Left lobe of liver (tissue), 2 donors: ENCODE results near the gene IL31RA. TPM values are rescaled to one million over a fixed set of nuclear protein-coding genes. Genes with fewer than 3 reads are reported as not detected.

ENCODE experiments used
- ATAC-seq: fragments of 200-7000 bp; cut with Tn5 transposase; one replicate; pipeline ENCODE4 v1.9.1; 2020; ENCODE audit warnings: mild to moderate bottlenecking, moderate library complexity
- DNase-seq: peaks from one replicate; pipeline ENCODE4 v3.0.0-alpha.2; 2020; ENCODE audit warnings: low spot score
- total RNA-seq: library from RNA; stranded (reverse); gene quantifications from one replicate; pipeline ENCODE4 v1.2.1, GENCODE V29; 2021
- donor health status: DM: no; HTN: no; CAD: no; lungs with moderate emphysema.
- donor health status: DM: no; HTN: yes; CAD: no.

The IL31RA gene
- total RNA-seq, 1 donor from 2014 or later, result not detected

DNA sequence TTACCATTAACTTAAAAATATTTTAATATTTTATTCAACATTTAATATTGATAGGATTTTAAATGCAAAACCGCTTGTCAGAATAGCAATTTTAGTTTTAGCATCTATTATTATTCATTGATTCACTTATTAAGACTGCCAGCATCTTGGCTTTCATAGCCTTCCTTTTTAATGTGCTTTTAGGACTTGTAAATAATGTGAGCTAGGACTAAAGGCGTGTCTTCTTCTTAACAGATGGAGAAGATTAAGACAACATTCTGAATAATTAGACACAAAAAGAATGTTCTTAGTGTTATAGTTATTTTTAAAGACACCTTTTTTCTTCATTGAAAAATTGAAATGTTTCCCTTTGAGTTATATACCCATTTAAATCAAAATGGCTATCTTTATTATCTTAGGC is 6.9 kb downstream of the IL31RA start:
- no peak for DNase-seq
- ATAC-seq, result no peak

DNA sequence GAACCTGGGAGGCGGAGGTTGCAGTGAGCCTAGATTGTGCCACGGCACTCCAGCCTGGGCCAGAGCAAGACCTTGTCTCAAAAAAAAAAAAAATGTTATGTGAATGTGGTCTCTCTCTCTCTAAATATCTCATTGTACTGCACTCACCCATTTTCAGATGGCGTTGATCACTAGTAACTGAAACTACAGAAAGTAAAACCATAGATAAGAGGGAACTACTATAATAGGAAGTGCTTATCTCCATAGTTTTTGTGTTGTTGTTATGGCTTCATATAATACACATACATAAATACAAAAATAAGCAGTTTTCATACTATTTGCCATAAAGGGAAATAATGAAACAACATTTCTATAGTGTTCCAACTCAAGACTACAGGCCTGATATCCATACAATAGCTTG is 9.1 kb downstream of the IL31RA start:
- no peak for DNase-seq
- ATAC-seq, result no peak

DNA sequence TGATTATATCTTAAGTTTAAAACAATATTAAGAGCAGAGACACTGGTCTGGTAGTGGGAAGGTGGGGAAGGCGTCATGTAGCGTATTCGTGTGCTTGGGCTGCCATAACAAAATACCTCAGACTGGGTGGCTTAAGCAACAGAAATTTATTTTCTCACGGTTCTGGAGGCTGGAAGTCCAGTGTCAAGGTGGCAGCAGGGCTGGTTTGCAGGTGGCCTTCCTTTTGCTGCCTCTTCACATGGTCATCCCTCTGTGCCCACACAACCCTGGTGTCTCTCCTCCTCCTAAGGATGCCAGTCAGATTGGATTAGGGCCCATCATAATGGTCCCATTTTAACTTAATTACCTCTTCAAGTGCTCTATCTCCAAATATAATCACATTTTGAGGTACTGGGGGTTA is 9.6 kb downstream of the IL31RA start:
- DNase-seq (no peak), ATAC-seq (no peak)

DNA sequence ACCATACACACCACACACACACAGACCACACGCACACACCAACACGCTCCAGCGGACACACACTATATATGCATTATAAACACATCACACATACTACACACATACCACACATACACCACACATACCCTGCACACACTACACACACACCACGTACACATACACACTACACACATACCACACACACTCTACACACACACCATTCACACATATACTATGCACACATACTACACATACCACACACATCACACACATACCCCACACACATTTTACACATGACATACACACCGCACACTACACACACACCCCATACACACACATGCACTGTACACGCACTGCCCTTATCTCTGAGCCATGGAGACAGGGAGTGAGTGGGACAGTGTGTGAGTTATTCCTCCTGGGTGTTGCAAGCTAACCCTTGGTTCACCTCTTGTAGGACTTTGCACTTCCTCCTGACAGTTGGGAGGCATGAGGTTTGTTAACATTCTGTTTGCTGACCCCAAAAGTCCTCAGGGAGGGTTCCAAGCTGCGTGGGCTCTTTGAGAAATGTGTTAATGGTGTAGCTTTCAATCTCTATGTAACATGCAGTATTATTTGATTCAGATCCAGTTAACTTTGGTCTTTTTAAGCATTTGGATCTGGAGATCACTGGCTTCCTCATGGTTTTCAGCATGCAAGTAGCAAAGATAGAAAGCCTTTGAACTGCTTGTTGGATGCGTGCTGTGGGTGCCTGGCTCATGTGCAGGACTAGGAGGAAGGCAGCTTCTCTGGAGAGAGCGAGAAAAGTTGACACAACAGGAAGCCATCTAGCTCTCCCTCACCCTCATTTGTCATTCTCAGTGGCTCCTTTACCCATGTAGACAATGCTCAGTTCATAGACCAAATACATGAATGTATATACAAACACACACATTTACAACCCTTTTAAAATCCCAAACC is 13.7 kb downstream of the IL31RA start:
- no peak for DNase-seq
- ATAC-seq, result peak; percentile 52

DNA sequence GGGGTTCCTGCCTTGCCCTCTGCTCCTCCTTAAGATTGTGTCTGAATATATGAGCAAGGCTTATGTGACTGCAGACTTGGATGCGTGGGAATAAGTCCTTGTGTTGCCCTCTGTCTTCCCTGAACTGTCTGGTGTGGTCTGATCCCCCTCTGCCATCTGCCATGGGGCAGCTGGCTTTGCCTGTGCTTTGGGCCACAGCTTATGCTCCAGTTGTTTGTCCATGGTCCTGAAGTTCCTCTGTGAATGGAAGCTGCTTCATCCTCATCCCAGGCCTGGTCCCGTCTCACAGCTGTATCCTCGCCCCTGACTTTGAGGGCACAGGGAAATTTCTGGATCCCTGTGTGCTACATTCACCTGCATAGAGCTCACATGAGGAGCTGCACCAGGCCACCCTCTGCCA is 14.7 kb downstream of the IL31RA start:
- ATAC-seq (peak; percentile 67), DNase-seq (no peak)

DNA sequence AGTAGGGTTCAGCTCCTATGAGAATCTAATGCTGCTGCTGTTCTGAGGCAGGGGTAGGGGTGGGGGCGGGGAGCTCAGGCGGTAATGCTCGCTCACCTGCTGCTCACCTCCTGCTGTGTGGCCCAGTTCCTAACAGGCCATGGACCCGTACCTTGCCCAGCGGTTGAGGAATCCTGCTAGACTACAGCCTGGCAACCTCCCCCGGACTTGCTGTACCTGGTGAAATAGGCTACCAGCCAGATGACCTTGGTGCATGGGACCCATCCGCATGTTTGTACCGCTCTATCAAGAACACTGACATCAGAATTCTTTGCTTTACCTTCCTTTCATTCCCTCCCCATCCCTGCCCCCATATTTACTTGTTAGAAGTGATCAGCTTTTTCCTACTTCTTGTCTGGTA is 15.3 kb downstream of the IL31RA start:
- ATAC-seq (peak; percentile 88), DNase-seq (peak; percentile 77)

DNA sequence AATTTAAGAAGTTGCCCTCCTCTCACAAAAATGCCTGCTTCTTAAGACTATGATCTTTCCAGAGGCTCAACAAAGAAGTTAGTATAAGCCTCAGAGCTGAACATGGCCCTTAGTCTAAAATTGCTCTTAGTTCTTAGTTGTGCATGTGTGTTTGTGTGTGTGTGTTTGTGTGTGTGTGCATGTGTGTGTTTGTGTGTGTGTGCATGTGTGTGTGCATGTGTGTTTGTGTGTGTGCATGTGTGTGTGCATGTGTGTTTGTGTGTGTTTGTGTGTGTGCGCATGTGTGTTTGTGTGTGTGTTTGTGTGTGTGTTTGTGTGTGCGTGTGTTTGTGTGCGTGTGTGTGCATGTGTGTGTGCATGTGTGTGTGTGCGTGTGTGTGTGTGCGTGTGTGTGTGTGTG is 15.8 kb downstream of the IL31RA start:
- DNase-seq (no peak), ATAC-seq (no peak)

DNA sequence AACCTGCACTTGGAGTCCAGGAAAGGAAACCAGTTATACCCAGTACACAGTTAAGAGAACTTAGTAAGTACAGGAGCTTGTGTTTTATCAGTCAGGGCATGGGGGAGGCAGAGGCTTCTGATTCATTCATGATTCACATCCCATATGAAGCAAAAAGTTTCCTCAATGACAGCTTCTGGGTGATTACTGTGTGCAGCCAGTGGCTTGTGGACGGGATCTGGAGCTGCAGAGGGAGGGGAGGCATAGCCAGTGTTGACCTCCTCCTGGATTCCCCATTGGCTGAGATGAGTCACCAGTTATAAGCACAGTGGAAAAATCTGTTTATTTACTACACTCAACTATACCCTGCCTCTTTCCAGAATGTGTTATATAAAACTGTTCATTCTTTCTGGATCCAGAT is 17.7 kb downstream of the IL31RA start:
- ATAC-seq (no peak), DNase-seq (no peak)

DNA sequence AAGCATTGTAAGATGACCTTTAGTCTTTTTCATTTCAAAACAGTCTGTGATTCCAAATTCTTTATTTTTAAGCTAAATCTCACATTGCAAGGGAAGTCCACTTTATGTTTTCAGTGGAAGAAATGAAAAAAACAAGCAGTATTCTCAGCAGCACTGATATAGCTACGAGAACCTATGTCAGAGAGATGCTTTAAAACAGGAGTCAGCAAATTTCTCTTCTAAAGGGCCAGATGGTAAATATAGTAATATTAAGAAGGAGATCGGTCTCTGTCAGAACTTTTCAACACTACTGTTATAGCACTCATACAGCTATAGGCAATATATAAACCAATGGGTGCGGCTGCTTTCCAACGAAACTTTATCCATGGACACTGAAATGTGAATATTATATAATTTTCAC is 18.7 kb downstream of the IL31RA start:
- ATAC-seq (no peak), DNase-seq (no peak)

DNA sequence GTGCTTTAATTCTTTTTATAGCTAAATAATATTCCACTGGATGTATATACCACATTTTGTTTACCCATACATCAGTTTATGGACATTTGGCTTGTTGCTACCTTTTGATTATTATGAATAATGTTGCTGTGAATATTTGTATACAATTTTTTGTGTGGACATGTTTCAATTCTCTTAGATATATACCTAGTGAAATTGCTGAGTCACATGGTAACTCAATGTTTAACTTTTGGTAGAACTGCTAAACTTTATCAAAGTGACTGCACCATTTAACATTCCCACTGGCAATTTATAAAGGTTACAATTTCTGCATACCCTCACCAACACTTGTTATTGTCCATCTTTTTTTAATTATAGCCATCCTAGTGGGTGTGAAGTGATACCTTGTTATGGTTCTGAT is 22.1 kb downstream of the IL31RA start:
- DNase-seq (no peak), ATAC-seq (no peak)

DNA sequence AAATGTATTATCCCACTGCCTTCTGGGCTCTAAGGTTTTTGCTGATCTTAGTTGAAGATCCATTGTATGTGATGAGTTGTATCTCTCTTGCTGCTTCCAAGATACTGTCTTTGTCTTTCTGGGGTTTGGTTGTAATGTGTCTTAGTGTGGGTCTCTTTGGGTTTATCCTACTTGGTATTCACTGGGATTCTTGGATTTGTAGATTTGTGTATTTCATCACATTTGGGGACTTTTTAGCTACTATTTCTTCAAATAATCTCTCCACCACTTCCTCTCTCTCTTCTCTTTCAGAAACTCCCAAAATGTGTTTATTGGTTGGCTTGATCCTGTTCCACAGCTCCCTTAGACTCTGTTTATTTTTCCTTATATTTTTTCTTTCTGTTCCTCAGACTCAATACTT is 26.5 kb downstream of the IL31RA start:
- ATAC-seq, result no peak
- DNase-seq, result no peak

DNA sequence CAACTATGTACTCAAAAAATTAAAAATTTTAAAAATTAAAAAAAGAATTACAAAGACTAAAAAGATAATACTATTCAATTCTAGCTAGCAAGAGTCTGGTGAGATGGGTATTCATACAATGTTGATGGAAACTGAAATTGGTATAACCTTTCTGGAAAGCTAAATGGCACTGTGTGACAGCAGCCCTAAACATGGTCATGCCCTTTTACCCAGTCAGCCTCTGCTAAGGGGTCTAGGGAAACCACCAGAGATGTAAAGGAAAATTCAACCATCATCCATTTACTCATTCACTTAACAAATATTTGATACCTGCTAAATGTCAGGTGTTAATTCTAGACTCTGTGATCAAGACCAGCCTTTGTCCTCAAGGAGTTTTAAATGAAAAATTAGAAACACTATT is 29.3 kb downstream of the IL31RA start:
- DNase-seq, result no peak
- ATAC-seq, result no peak

DNA sequence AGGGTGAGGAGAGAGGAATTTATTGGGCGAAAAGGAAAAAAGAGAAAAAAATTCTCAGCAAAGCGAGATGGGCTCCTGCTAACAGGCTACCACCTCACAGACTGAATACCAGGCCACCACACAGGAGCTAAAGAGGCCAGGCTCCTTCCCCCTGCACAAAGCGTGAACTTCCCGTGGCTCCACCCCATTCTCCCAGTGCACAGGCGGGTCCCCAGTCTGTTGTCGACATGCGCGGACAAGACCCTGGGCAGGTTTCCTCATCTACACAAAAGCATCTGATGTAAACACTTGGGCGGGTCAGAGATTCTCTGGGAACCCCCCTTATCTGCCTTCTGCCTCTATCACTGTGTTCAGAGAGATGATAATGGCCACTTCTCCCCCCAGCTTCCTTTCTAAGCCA is 34.2 kb downstream of the IL31RA start:
- DNase-seq (no peak), ATAC-seq (no peak)

DNA sequence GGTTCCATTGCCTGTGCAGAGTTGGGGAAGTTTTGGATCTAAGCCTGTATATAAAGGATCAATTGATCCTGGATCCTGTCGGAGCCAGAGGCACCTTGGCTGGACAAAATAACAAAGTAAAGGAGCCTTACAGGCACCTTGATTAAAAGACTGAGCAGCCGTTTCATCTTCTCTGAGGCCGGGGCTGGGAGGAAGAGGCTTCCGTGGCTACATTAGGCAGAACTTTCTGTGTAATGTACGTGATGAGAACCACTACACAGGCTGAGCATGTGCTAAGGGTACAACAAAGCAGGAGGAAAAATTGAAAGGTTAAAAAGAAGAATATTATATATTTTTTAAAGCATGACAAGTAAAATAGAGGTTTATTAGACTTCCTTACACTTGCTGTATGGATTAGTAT is 37.0 kb downstream of the IL31RA start:
- DNase-seq (no peak), ATAC-seq (no peak)

DNA sequence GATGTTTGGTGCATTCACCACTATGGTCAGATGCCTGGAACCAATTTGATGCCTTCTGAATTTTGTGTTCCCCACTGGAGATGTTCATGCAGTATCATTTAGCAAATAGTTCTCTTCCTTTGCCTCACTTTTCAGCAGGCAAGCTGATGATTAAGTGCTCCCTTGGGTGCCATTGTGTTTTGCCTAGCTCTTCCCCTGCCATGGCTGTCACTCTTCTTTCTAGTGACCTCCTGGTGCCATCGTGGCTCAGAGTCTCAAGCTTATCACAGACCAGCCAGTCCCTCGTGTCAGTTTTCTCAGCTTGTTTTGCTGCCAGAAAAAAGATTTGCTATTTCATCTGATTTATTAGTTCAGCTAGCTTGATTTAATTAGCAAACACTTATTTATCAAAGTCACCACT is 41.3 kb downstream of the IL31RA start:
- ATAC-seq (no peak), DNase-seq (no peak)

DNA sequence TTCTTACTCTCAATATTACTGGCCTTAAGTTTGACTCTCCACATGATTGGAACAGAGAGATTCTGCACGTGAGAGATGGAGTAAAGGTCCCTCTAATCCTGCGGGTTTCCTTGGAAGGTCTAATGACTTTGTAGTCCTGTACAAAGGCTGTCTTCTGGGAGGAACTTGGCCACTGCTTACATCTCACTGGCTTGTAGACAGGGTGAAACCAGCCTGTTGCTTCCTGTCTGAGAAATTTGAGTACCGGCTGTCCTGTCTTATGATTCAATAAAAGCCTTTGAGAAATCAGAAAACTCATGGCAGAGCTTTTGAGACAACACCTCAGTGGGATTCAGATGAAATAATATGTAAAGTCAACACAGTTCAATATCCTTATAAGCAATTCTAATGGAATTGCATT is 43.0 kb downstream of the IL31RA start:
- ATAC-seq (no peak), DNase-seq (no peak)

DNA sequence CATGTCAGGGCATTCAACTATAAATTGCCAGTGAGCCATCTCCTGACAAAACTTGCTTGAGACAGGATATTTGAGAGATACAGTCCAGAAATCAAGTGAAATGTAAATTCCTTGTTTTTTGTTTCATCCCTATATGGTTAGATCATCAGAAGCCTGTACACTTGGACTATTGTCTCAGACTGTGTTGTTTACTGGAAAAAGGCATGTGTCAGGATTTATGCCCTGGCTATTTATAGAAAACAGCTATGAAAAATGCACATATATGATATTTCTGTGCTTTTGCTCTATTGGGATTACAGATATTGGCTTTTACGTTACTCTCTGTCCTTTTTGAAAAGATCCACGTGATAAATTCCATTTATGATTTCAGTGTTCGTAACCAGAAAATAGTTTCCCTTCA is 44.2 kb downstream of the IL31RA start:
- no peak for DNase-seq

DNA sequence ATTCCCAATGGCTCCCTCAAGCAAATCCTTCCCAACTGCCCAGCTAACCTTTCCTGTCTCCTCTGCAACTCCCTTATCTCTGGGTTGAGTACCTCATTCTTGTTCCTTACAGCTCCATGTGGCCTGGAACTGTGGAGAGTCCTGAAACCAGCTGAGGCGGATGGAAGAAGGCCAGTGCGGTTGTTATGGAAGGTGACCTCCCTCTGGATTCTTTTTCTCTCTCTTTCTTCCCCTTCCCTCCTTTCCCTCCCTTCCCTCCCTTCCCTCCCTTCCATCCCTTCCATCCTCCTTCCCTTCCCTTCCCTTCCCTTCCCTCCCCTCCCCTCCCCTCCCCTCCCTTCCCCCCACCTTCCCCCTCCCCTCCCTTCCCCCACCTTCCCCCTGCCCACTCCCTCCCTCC is 45.1 kb downstream of the IL31RA start:
- ATAC-seq (no peak), DNase-seq (no peak)

More for the DNA sequence above, 44.2 kb downstream of the IL31RA start:
- no peak for ATAC-seq

DNA sequence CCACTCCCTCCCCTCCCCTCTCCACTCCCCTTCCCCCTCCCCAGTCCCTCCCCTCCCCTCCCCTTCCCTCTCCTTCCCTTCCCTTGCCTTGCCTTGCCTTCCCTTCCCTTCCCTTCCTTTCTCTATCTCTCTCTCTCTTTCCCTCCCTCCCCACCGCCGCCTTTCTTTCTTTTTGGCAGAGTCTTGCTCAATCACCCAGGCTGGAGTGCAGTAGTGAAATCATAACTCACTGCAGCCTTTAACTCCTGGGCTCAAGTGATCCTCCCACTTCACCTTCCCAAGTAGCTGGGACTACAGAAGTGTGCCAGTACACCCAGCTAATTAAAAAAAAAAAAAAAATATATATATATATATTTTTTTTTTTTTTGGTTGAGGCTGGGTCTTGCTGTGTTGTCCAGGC is 45.5 kb downstream of the IL31RA start:
- ATAC-seq, result no peak
- DNase-seq, result no peak

DNA sequence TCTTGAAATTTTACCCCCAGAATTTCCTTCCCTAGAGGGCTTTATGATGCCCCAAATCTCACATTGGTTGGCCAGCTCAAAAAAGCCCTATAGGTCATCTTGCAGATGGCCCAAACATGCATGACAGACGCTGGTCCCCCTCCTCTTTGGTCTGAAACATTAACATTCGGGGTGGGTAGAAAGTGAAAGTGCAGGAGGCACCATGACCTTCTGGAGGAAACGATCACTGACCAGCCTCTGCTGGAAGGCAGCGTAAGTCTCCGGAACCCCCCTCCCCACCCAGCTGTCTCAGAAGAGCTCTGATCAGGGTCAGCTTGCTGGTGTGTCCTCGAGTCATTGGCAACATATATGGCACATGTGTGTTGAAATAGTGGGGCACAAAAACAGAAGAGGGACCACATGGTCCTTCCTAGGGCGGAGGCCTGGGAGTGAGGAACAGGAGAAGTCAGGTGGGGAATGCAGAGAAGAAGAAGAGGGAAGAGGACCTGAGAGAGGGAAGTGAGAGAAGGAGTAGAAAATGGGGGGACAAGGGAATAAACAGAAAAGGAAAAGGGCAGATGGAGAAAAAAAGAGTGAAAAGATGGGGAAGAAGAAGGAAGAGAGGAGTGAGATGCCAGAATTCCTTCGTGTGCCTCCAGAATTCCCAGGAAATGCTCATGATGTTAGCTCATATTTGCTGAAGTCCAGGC is 46.2 kb downstream of the IL31RA start:
- DNase-seq (no peak), ATAC-seq (no peak)

DNA sequence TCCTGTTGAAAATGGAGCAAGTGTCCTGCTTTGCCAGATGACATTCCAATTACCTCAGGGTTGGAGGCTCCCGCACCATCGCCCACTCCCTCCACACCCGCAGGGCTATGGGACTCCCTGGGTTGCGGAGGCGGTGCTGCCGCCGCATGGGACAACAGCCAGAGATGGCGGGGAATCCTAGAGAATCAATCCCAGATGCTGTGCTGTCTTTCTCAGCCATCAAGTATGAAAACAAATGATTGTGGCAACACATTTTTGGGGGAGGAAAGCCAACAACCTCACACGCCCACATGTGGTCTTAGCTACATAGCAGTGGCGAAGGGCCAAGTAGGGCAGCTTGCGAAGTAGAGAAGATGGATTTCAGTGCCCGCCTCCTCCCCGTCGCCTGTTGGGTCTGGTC is 46.7 kb downstream of the IL31RA start:
- ATAC-seq (no peak), DNase-seq (no peak)

DNA sequence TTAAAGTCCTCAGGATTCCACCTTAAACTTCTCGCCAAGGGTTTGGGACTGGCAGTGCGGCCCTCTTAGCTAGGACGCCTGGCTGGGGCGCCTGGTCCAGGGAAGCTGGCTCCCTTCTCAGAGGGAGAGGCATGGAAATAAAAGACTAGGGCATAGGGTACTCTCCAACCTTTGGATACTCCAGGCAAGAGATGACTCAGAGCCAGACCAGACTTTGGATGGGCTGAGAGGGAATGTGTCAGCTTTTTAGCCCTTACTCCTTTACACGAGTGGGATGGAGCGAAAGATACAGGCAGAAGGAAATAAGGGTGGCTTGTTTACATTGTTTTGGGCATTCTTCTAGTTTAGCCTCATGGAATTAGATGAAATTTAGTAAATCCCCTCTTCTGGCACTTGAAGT is 48.2 kb downstream of the IL31RA start:
- no peak for ATAC-seq
- DNase-seq, result no peak
